Fibroblast of villous mesenchyme (primary cell): Measurements from ENCODE around the gene SFI1. TPM values are rescaled to one million over a fixed set of nuclear protein-coding genes. Genes with fewer than 3 reads are reported as not detected.

Experiments used
- DNase-seq: peaks from one replicate; pipeline ENCODE4 v3.0.0-alpha.2; 2010; ENCODE audit warnings: low read depth
- H3K4me3 ChIP-seq: 2 replicates; pipeline ENCODE4 v1.5.1; 2011; ENCODE audit warnings: low read depth, mild to moderate bottlenecking, low read length
- CTCF ChIP-seq: IDR thresholded peaks from 2 replicates; pipeline ENCODE4 v1.5.1; 2012; ENCODE audit warnings: low read depth, mild to moderate bottlenecking, low read length; ENCODE audit not compliant: insufficient read depth
- total RNA-seq: library from RNA; depleted of rRNA; stranded (reverse); fragments of >200 nt; gene quantifications from 2 replicates; pipeline ENCODE4 v1.2.3, GENCODE V29; 2012

Gene SFI1
- total RNA-seq, 1 donor = 15.5 TPM

DNA sequence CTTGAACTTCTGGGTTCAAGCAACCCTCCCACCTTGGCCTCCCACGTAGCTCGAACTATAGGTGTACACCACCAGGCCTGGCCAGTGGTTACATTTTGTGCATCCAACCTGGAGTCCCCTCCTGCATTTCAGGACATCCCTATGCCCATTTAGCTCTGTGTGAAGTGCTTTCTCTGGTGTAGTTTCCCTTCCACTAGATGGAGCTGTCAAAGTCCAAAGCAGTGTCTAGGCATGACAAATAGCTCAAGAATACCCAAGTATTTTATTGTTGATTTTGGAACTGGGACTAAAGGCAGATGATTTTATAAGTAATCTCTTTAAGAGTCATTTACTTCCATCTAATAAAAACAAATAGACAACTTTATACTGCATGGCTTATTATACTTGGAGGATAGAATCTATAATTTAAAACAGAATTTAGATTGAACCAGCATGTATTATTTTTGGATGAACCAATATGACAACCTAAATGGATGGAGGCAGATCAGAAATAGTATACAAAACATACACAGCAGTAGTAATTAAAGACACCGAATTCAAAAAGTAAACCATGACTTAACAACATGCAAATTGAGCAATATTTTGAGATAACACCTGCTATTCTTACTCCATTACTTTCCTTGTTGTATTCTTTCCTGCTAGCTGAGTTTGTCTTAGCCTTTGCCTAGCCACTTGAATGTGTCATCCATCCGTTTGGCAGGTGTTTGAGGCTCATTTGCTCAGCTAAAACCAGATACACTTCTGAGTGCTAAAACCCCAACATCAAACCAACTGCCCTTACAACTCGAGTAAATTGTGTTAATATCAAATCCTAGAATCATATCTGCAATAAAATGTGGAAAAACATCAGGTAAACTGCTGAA lies 44.4 kb upstream of the SFI1 start:
- no peak overlapping the region for H3K4me3 ChIP-seq
- peak; percentile 54 for DNase-seq
- peak; percentile 74 for TF ChIP-seq CTCF

DNA sequence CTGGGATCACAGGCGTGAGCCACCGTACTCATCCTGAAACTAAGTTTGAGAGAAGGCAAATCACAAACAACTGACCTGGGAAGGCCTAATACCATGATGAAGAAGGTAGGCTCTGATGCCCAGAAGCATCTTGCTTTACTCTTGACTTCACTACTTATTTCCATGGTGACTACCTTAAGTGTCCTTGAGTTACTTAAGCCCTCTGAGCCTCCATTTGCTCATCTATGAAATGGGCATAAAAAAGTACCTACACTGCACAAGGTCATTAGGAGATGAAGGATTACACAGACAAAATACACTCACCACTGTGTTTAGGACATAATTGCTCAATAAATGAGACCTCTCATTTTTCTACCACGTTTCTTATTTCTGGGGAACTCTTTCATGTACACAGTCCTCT lies 34.6 kb upstream of the SFI1 start:
- no peak for TF ChIP-seq CTCF
- no peak overlapping the region for H3K4me3 ChIP-seq
- no peak for DNase-seq

- DNase-seq = no peak
- no peak for TF ChIP-seq CTCF
- H3K4me3 ChIP-seq = no peak overlapping the region
These were observed 31.0 kb upstream of the SFI1 start for GRCh38 chr22:31465307-31465706.

- no peak for TF ChIP-seq CTCF
- no peak overlapping the region for H3K4me3 ChIP-seq
- DNase-seq = peak; percentile 67
These were observed 21.6 kb upstream of the SFI1 start for GRCh38 chr22:31474743-31475142.

DNA sequence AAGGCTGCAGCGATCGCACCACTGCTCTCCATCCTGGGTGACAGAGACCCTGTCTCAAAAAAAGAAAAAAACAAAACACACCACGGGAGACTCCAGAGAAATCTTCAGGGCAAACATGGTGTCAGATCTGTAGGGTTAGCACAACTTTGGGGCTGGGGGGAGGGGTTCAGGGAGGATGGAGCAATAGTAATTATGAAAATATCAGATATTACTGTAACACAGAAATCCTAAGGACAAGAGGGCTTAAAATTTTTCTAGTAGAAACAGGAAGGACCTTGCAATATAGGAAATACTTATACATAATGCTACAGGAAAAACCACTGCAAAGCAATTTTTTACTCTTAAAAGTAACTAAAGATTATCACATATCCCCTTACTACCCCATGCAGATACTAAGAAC lies 20.5 kb upstream of the SFI1 start:
- H3K4me3 ChIP-seq = no peak overlapping the region
- no peak for TF ChIP-seq CTCF

GRCh38 chr22:31477329-31477728 lies 19.0 kb upstream of the SFI1 start:
- H3K4me3 ChIP-seq = no peak overlapping the region
- DNase-seq = no peak
- no peak for TF ChIP-seq CTCF

More for the DNA sequence above, 20.5 kb upstream of the SFI1 start:
- DNase-seq = no peak
